T-cell (primary cell): ENCODE data around the gene TMEM178B. TPM values are rescaled to one million over a fixed set of nuclear protein-coding genes. Genes with fewer than 3 reads are reported as not detected.

Source experiments
- ATAC-seq, 4 experiments: fragments of 200-7000 bp in 3 of 4; fragments of 150-1000 bp in 1 of 4; cut with Tn5 transposase; replicated peaks in 1 of 4; 1 replicate in 3 of 4; 2 replicates in 1 of 4; pipeline ENCODE4 v1.10.0; 2021; ENCODE audit warnings: moderate library complexity in 3 of 4, mild to moderate bottlenecking in 2 of 4, moderate number of reproducible peaks in 1 of 4
- CTCF ChIA-PET, 2 donors: fragments of 300-600 bp; sonication (Branson Sonifier 250); formaldehyde crosslinking; loops; one replicate each; lab custom pipeline; 2022; ENCODE audit warnings: antibody characterized with exemption in 2 of 2; lab: Charles Lee
- POLR2A ChIA-PET, 2 donors: fragments of 300-600 bp; sonication (Branson Sonifier 250); formaldehyde crosslinking; loops; one replicate each; lab custom pipeline; 2022; ENCODE audit warnings: antibody characterized with exemption in 2 of 2; lab: Charles Lee
- DNase-seq, 35 experiments: peaks; one replicate each; pipeline versions ENCODE4 v3.0.0 to v3.0.0-alpha.2; 2013 to 2023
- H3K27ac ChIP-seq: one replicate; pipeline ENCODE4 v1.5.1; 2013; ENCODE audit warnings: low read length
- H3K27me3 ChIP-seq, 2 experiments: replicated peaks in 1 of 2; 1 replicate in 1 of 2; 2 replicates in 1 of 2; pipeline versions ENCODE4 v1.6.1 to v1.7.0; 2013; ENCODE audit warnings: low read length in 1 of 2, mixed read lengths in 1 of 2; ENCODE audit not compliant: control insufficient read depth in 2 of 2, insufficient read depth in 2 of 2; ENCODE audit errors: extremely low read depth in 1 of 2
- H3K36me3 ChIP-seq, 2 donors: 1 replicate in 1 of 2; 2 replicates in 1 of 2; pipeline versions ENCODE4 v1.6.1 to v1.7.0; 2013; ENCODE audit warnings: low read length in 1 of 2; ENCODE audit not compliant: control insufficient read depth in 2 of 2, insufficient read depth in 1 of 2; ENCODE audit errors: extremely low read depth in 1 of 2
- H3K4me1 ChIP-seq, 2 experiments: 1 replicate in 1 of 2; 2 replicates in 1 of 2; pipeline versions ENCODE4 v1.6.1 to v1.7.0; 2013; ENCODE audit warnings: low read length in 2 of 2, mixed read lengths in 1 of 2; ENCODE audit not compliant: insufficient read depth in 2 of 2, control insufficient read depth in 1 of 2; ENCODE audit errors: extremely low read depth in 1 of 2
- H3K4me3 ChIP-seq, 2 donors: 1 replicate in 1 of 2; 2 replicates in 1 of 2; pipeline versions ENCODE4 v1.5.1 to v1.7.0; 2013; ENCODE audit warnings: mild to moderate bottlenecking in 2 of 2, low read length in 1 of 2, moderate library complexity in 1 of 2; ENCODE audit not compliant: control insufficient read depth in 1 of 2; ENCODE audit errors: extremely low read depth in 1 of 2
- H3K9me3 ChIP-seq: 2 replicates; pipeline ENCODE4 v1.7.0; 2013
- H3K27ac Mint-ChIP-seq, 2 donors: one replicate each; pipeline ENCODE4 v1.8.0; 2020 to 2021; ENCODE audit warnings: mild to moderate bottlenecking in 2 of 2, mixed read lengths in 2 of 2
- H3K27me3 Mint-ChIP-seq, 2 donors: one replicate each; pipeline ENCODE4 v1.8.0; 2021 to 2022; ENCODE audit warnings: mixed read lengths in 2 of 2
- H3K36me3 Mint-ChIP-seq: one replicate; pipeline ENCODE4 v1.8.0; 2021; ENCODE audit warnings: mixed read lengths
- H3K4me1 Mint-ChIP-seq, 3 donors: one replicate each; pipeline ENCODE4 v1.8.0; 2020 to 2022; ENCODE audit warnings: mixed read lengths in 3 of 3, mild to moderate bottlenecking in 1 of 3
- H3K4me3 Mint-ChIP-seq, 3 donors: one replicate each; pipeline ENCODE4 v1.8.0; 2020 to 2022; ENCODE audit warnings: mild to moderate bottlenecking in 3 of 3, mixed read lengths in 3 of 3, moderate library complexity in 3 of 3
- H3K9me3 Mint-ChIP-seq, 3 donors: one replicate each; pipeline ENCODE4 v1.8.0; 2020 to 2022; ENCODE audit warnings: mixed read lengths in 3 of 3
- WGBS: methylation state at CpG from one replicate; pipeline ENCODE4 v1.1.5; 2013; ENCODE audit warnings: missing lambda C conversion rate; ENCODE audit not compliant: insufficient coverage; 5-methylcytosine and 5-hydroxymethylcytosine counted together
- total RNA-seq, 35 experiments: library from RNA in 6 of 35; stranded (reverse) in 6 of 35; fragments of 120-200 nt in 1 of 35; gene quantifications; one replicate each; pipeline versions ENCODE4 v1.2.1 to v1.2.4 and lab custom pipeline; 2013 to 2026

The TMEM178B gene
- total RNA-seq, 5 donors from 2014 or later (not counting 1 experiment from before 2014, with no cell fraction given): 0.14 to 0.86 (median 0.32) TPM

DNA sequence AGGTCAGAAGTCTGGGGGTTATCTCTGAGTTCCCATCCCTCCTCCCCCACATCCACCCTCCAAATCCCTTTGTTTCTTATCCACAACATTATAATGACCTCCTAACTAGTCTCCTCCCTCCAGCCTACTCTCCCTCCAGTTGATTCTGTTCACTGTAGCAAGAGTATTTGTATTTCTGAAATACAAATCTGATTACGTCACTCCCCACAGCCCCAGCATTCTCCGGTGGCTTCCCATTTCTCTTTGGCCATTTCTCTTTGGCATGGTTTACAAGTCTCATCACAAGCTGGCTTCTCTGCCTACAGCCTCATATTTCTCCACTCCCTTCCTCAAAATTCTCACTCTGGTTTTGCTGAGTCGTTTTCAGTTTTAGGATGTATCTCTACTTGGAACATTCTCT, 34.5 kb upstream of the TMEM178B start:
- Mint-ChIP-seq H3K4me1 (no peaks in the 10 kb centered on the region), H3K27ac (no peak overlapping the region), H3K4me3 (no peak overlapping the region), H3K27me3 (peaks cover 16 to 24% of the 10 kb centered on the region in 2 donors), H3K9me3 (no peaks in the 10 kb centered on the region), H3K36me3 (no peaks in the 10 kb centered on the region)
- ChIA-PET CTCF (no interaction called here), POLR2A (interaction anchor here in 1 of 2 donors (0.7 kb wide), 1 partner anchor 353 kb away, joined by 4 read pairs; no protein-coding TSS in a partner anchor)
- Histone ChIP-seq H3K9me3 (no peaks in the 10 kb centered on the region), H3K36me3 (no peaks in the 10 kb centered on the region), H3K27ac (no peak overlapping the region), H3K27me3 (no peaks in the 10 kb centered on the region), H3K4me3 (no peak overlapping the region), H3K4me1 (no peaks in the 10 kb centered on the region)
- no peak for ATAC-seq
- no peak for DNase-seq
- 75% methylated on average over 1 of the region's 3 CpGs for WGBS

DNA sequence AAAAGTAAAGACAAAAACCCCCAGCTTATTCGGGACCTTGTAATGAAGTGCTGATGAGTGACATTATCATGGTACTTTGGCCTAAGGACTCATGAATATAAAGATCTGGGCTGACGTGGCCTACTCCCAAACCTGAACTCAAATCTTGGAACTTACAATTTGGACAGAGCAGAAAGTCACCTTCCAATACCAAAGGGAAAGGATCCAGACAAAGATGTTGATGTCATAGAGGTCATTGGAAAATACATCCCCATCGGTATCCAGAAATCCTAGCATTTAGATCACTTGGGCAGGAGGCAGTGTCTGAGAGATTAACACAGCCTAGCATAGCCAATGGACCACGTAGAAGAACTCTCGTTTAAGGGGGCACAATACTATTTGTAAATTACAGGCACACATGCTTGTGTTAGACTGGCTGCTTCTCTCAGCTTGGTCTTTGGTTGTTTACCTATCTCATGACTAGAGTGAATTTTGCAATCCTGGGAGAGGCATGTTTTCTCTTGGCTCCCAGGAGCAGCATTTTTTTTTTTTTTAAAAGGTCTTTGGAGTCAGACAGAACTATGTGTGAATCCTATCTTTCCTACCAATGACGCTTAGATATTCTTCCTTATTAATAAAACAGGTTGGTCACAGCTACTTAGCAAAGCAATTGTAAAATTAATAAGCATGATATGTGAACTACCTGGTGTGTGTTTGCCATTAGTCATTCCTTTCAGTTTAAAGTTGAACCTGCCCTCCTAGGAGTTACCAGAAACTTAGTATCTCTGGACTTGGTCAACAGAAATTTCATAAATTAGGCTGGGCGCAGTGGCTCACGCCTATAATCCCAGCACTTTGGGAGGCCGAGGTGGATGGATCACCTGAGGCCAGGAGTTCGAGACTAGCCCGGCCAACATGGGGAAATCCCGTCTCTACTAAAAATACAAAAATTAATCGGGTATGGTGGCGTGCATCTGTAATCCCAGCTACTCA, 31.4 kb upstream of the TMEM178B start:
- Histone ChIP-seq H3K27ac (no peak overlapping the region), H3K4me1 (no peaks in the 10 kb centered on the region), H3K9me3 (no peaks in the 10 kb centered on the region), H3K27me3 (no peaks in the 10 kb centered on the region), H3K36me3 (no peaks in the 10 kb centered on the region), H3K4me3 (no peak overlapping the region)
- no peak for ATAC-seq
- no peak for DNase-seq
- no peaks in the 10 kb centered on the region for H3K36me3 Mint-ChIP-seq
- 97% methylated on average over 5 of the region's 14 CpGs for WGBS
- H3K4me1 Mint-ChIP-seq: no peaks in the 10 kb centered on the region
- H3K9me3 Mint-ChIP-seq: peaks cover 0 to 4% (median 0%) of the 10 kb centered on the region in 3 donors
- H3K27ac Mint-ChIP-seq: no peak overlapping the region
- no peak overlapping the region for H3K4me3 Mint-ChIP-seq
- ChIA-PET POLR2A (interaction anchor here in 1 of 2 donors (0.5 kb wide), 1 partner anchor 1593 kb away, joined by 5 read pairs; no protein-coding TSS in a partner anchor), CTCF (interaction anchor here in 1 of 2 donors (1.4 kb wide), 1 partner anchor 11 kb away, joined by 4 read pairs; no protein-coding TSS in a partner anchor)
- H3K27me3 Mint-ChIP-seq: peaks cover 18 to 25% of the 10 kb centered on the region in 2 donors

DNA sequence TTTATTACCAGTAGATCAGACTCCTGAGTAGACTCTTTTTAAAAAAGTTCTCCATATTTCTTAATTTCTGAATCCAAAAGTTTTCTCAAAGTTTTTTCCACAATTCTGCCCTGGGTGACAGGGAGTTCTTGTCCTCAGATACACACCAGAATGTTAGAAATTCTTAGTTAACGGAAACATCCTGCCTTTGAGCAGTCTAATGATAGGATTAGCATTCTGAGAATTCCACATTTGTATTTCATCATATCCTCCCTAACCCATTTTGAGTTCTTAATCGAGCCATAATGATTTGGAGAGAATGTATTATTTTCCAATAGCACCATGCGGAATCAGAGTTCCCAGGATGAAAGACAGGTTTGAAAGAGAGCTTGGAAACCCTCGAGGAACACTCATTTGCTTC, 30.2 kb upstream of the TMEM178B start:
- peaks cover 20 to 25% of the 10 kb centered on the region in 2 donors for H3K27me3 Mint-ChIP-seq
- no peaks in the 10 kb centered on the region for H3K4me1 ChIP-seq
- no peaks in the 10 kb centered on the region for H3K9me3 ChIP-seq
- DNase-seq: no peak
- CTCF ChIA-PET: no interaction called here
- ATAC-seq: no peak
- H3K4me3 Mint-ChIP-seq: no peak overlapping the region
- POLR2A ChIA-PET: no interaction called here
- no peaks in the 10 kb centered on the region for H3K36me3 ChIP-seq
- peaks cover 0 to 4% of the 10 kb centered on the region in 2 experiments for H3K27me3 ChIP-seq
- H3K27ac ChIP-seq: no peak overlapping the region
- WGBS: 81% methylated on average over 2 of the region's 4 CpGs
- peaks cover 0 to 4% (median 0%) of the 10 kb centered on the region in 3 donors for H3K9me3 Mint-ChIP-seq
- H3K27ac Mint-ChIP-seq: no peak overlapping the region
- H3K36me3 Mint-ChIP-seq: no peaks in the 10 kb centered on the region
- H3K4me1 Mint-ChIP-seq: no peaks in the 10 kb centered on the region
- no peak overlapping the region for H3K4me3 ChIP-seq

DNA sequence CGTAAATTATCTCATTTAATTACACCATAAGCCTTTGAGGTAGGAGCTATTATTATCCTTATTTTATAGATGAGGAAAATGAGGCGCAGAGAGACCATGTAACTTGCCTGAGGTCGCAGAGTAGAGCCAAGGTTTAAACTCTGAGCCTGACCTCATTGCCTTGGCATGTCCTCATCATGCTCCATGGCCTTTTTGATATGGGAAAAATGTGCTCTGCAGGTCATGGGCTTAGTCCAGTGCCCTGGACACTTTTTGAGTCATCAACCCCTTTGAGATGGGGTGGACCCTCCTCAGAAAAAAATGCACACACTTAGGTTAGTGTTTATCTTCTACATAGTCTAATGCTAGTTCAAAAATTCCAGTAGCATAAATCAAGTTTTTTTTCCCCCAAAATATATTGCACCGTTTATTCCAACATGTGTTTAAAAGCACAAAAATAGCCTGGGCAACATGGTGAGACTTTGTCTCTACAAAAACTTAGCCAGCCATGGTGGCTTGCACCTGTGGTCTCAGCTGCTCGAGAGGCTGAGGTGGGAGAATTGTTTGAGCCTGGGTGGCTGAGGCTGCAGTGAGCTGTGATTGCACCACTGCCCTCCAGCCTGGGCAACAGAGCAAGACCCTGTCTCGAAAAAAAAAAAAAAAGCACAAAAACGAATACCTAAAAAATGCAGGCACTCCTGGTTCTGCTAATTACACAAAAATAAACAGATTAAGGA, 28.6 kb upstream of the TMEM178B start:
- H3K4me3 ChIP-seq: no peak overlapping the region
- CTCF ChIA-PET: no interaction called here
- Mint-ChIP-seq H3K4me3 (no peak overlapping the region), H3K27ac (no peak overlapping the region), H3K36me3 (no peaks in the 10 kb centered on the region), H3K4me1 (no peaks in the 10 kb centered on the region), H3K9me3 (peaks cover 0 to 4% (median 0%) of the 10 kb centered on the region in 3 donors), H3K27me3 (peaks cover 13 to 18% of the 10 kb centered on the region in 2 donors)
- WGBS: no CpG with 5 or more reads among the region's 7 CpGs
- DNase-seq (no peak), ATAC-seq (no peak)
- no peaks in the 10 kb centered on the region for H3K4me1 ChIP-seq
- H3K36me3 ChIP-seq: no peaks in the 10 kb centered on the region
- H3K9me3 ChIP-seq: no peaks in the 10 kb centered on the region
- no peak overlapping the region for H3K27ac ChIP-seq
- H3K27me3 ChIP-seq: peaks cover 2 to 4% of the 10 kb centered on the region in 2 experiments
- POLR2A ChIA-PET: interaction anchor here (0.6 to 0.7 kb wide), 2 partner anchors 150 to 691 kb away, joined by 3 read pairs; no protein-coding TSS in a partner anchor

DNA sequence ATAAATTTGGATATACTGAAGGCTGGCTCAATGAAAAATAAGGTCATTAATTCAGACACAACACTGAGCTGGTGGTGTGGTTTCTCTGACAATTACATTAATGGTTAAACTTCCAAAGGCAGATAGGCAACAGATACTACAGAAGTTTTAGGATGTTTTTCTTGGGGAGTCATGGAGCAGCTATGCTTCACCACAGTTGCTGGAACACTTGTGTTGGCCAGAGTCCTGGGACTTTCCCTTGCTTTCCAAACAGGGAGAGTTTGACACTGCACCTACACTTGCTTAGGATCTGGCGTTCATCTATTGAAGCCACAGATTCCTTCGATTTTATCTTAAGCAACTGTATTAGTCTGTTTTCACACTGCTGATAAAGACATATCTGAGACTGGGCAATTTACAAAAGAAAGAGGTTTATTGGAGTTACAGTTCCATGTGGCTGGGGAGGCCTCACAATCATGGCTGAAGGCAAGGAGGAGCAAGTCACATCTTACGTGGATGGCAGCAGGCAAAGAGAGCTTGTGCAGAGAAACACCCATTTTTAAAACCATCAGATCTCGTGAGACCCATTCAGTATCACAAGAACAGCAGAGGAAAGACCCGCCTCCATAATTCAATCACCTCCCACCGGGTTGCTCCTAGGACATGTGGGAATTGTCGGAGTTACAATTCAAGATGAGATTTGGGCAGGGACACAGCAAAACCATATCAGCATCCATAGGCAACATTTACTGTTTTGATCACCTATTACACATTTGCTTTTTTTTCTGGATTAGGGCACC, 27.8 kb upstream of the TMEM178B start:
- H3K4me3 Mint-ChIP-seq: no peak overlapping the region
- no peaks in the 10 kb centered on the region for H3K36me3 Mint-ChIP-seq
- Histone ChIP-seq H3K4me1 (no peaks in the 10 kb centered on the region), H3K9me3 (no peaks in the 10 kb centered on the region), H3K27me3 (peaks cover 2 to 4% of the 10 kb centered on the region in 2 experiments), H3K27ac (no peak overlapping the region), H3K4me3 (no peak overlapping the region), H3K36me3 (no peaks in the 10 kb centered on the region)
- no peaks in the 10 kb centered on the region for H3K4me1 Mint-ChIP-seq
- H3K27me3 Mint-ChIP-seq: peaks cover 10 to 15% of the 10 kb centered on the region in 2 donors
- WGBS: 83% methylated on average over 2 of the region's 7 CpGs
- ChIA-PET CTCF (no interaction called here), POLR2A (interaction anchor here in 1 of 2 donors (0.7 kb wide), 1 partner anchor 151 kb away, joined by 3 read pairs; no protein-coding TSS in a partner anchor)
- ATAC-seq (no peak), DNase-seq (no peak)
- H3K9me3 Mint-ChIP-seq: peaks cover 0 to 4% (median 0%) of the 10 kb centered on the region in 3 donors
- no peak overlapping the region for H3K27ac Mint-ChIP-seq
